K562 treated with DMSO at 1 percent for 48 hours (cell line): ENCODE results near the gene OR13C5. TPM values are rescaled to one million over a fixed set of nuclear protein-coding genes. Genes with fewer than 3 reads are reported as not detected.

Source experiments
- total RNA-seq: library from RNA; unstranded; fragments of 300-600 nt; gene quantifications from 2 replicates; pipeline ENCODE4 v1.2.3, GENCODE V29; 2022; ENCODE audit warnings: low replicate concordance; ENCODE audit errors: extremely low read depth

The OR13C5 gene, protein sequence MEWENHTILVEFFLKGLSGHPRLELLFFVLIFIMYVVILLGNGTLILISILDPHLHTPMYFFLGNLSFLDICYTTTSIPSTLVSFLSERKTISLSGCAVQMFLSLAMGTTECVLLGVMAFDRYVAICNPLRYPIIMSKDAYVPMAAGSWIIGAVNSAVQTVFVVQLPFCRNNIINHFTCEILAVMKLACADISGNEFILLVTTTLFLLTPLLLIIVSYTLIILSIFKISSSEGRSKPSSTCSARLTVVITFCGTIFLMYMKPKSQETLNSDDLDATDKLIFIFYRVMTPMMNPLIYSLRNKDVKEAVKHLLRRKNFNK
- not detected in 2 replicates for total RNA-seq

DNA sequence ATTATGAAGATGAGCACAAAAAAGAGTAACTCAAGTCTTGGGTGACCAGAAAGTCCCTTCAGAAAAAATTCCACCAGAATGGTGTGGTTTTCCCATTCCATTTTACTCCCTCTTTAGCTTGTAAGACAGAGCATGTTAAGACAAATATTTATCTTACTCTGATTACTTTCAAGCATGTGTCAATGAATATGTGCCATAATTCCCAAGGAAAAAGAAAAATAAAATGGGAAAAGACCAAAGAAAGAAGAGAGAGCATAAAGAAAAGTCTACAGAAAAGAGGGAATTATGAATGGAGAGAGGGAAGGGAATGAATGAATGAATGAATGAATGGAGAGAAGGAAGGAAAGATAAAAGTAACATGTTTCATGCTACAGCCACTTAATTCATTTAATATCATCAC is at the start of gene OR13C5:
Gene OR13C5, minus strand, starts transcription at position 101 of the 400 bp plus-strand sequence. Its CDS starts 0 bp downstream, at position 101.

GRCh38 chr9:104618104-104618503 is 18.9 kb upstream of the OR13C5 start, which contains the start of gene OR13C9:
Gene OR13C9 (minus strand): TSS chr9:104618204. CDS start chr9:104618204, 0 bp downstream.

DNA sequence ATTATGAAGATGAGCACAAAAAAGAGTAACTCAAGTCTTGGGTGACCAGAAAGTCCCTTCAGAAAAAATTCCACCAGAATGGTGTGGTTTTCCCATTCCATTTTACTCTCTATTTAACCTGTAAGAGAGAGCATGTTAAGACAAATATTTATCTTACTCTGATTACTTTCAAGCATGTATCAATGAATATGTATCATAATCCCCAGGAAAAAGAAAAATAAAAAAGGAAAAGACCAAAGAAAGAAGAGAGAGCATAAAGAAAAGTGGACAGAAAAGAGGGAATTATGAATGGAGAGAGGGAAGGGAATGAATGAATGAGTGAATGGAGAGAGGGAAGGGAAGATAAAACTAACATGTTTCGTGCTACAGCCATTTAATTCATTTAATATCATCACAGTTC is 6.3 kb upstream of the OR13C5 start, which contains the start of gene OR13C2:
Gene OR13C2, minus strand, starts transcription at position 101 of the 400 bp plus-strand sequence. Its CDS starts 0 bp downstream, at position 101.

GRCh38 chr9:104568868-104569267 is 30.3 kb downstream of the OR13C5 start, which contains the start of gene OR13C8:
Gene OR13C8 (plus strand): TSS chr9:104569168. CDS start chr9:104569168, 0 bp downstream.

Other genes starting within 250 kb of the OR13C5 start
- gene OR13F1, start 95.2 kb downstream of the OR13C5 start, total RNA-seq, result not detected in 2 replicates
- not detected in 2 replicates for gene OR13C4, start 72.2 kb downstream of the OR13C5 start, total RNA-seq
- gene OR13C3, start 62.6 kb downstream of the OR13C5 start, total RNA-seq, result not detected in 2 replicates
- gene OR13C8, start 30.2 kb downstream of the OR13C5 start, total RNA-seq, result not detected in 2 replicates
- not detected in 2 replicates for gene OR13C2, start 6.2 kb upstream of the OR13C5 start, total RNA-seq
- gene OR13C9, start 18.8 kb upstream of the OR13C5 start, total RNA-seq, result not detected in 2 replicates
- not detected in 2 replicates for gene OR13D1, start 95.1 kb upstream of the OR13C5 start, total RNA-seq
- gene NIPSNAP3A, start 148.3 kb upstream of the OR13C5 start, total RNA-seq, result not detected in 2 replicates
- gene NIPSNAP3B, start 164.7 kb upstream of the OR13C5 start, total RNA-seq, result not detected in 2 replicates